ENCODE results near the gene C12orf60.

DNA sequence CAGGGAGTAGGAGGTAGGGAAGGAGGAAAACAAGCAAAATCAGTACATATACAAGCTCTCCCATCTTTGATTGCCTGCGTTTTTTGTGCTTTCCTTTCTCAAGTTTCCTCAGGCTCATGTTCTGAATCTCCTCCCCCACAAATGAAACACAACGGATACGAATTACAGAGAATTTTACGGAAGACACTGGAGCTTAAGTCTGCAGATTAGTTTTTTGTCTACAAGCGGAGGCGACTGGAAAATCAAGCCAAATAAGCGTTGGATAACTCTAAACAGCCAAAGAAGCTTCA is 804 bp upstream of the C12orf60 start:
- TF ChIP-seq POLR2A (IDR thresholded peaks at IDR 0.05; ENCODE audit: low read length) (no peak), GATA1 (IDR thresholded peaks at IDR 0.05; ENCODE audit: low read depth, low read length) (no peak)

Data from erythroblast (primary cell).